Kidney epithelial cell (primary cell): Measurements from ENCODE around the gene SYTL3. TPM values are rescaled to one million over a fixed set of nuclear protein-coding genes. Genes with fewer than 3 reads are reported as not detected.
"Not testable (repeated sequence)": the region's sequence is repeated elsewhere in the genome, so short reads cannot be mapped to it uniquely, and the experiment has no call there.

Source experiments
- DNase-seq: peaks from one replicate; pipeline ENCODE4 v3.0.0-alpha.2; 2010; ENCODE audit warnings: low read depth
- H3K27me3 ChIP-seq: 2 replicates; pipeline ENCODE4 v1.6.0; 2011; ENCODE audit warnings: low read length; ENCODE audit not compliant: control insufficient read depth, insufficient read depth
- H3K36me3 ChIP-seq: 2 replicates; pipeline ENCODE4 v1.5.1; 2011; ENCODE audit warnings: low read length; ENCODE audit not compliant: control insufficient read depth, insufficient read depth
- H3K4me3 ChIP-seq: 2 replicates; pipeline ENCODE4 v1.5.1; 2011; ENCODE audit warnings: low read depth, mild to moderate bottlenecking, control low read depth, low read length
- total RNA-seq: library from RNA; depleted of rRNA; stranded (reverse); fragments of >200 nt; gene quantifications from 2 replicates; pipeline ENCODE4 v1.2.3, GENCODE V29; 2015
- TF ChIP-seq, protein P1 (sequence below): IDR thresholded peaks from 2 replicates; pipeline ENCODE4 v1.5.1; 2011; ENCODE audit warnings: mild to moderate bottlenecking, moderate library complexity, low read length, control low read depth, inconsistent platforms; ENCODE audit not compliant: insufficient read depth, poor library complexity, severe bottlenecking

The SYTL3 gene
- total RNA-seq, 1 donor from 2014 or later, result 3.6 TPM

DNA sequence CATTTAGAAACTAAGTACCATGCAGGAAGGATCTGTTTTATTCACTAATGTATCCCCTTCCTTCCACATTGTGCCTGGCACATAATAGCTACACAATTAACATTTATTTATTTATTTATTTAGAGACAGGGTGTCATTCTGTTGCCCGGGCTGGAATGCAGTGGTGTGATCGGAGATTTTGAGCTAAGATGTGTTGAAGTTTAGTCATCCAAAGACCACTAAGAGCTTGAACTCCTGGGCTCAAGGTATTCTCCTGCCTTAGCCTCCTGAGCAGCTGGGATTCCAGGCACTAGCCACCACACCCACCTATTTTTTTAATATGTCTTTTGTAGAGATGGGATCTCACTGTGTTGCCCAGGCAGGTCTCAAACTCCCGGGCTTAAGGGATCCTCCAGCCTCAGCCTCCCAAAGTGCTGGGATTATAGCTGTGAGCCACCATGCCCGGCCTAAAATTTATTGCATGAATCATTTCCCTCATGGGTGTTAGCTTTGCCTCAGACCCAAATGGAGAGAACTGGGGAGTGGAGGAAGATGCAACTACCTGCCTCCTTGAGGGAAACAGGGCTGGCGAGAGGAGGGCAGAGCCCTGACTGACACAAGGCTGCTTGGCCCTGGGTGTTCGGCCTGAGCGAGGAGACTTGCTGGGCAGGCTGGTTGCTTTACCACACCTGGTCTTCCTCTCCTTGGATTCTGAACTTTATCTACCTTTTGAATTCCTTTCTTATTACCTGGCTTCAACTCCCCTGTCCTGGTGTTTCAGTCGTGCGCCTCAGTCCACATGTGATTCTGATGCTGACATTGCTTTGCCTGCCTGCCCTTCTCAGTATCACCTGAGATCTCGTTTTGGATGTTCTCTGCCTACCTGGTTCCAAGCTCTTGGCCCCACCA lies 3.6 kb upstream of the SYTL3 start:
- no peak overlapping the region for H3K4me3 ChIP-seq
- H3K27me3 ChIP-seq, result no peaks in the 10 kb centered on the region
- TF ChIP-seq, protein P1, sequence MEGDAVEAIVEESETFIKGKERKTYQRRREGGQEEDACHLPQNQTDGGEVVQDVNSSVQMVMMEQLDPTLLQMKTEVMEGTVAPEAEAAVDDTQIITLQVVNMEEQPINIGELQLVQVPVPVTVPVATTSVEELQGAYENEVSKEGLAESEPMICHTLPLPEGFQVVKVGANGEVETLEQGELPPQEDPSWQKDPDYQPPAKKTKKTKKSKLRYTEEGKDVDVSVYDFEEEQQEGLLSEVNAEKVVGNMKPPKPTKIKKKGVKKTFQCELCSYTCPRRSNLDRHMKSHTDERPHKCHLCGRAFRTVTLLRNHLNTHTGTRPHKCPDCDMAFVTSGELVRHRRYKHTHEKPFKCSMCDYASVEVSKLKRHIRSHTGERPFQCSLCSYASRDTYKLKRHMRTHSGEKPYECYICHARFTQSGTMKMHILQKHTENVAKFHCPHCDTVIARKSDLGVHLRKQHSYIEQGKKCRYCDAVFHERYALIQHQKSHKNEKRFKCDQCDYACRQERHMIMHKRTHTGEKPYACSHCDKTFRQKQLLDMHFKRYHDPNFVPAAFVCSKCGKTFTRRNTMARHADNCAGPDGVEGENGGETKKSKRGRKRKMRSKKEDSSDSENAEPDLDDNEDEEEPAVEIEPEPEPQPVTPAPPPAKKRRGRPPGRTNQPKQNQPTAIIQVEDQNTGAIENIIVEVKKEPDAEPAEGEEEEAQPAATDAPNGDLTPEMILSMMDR, result no peak
- no peaks in the 10 kb centered on the region for H3K36me3 ChIP-seq
- no peak for DNase-seq

GRCh38 chr6:158647501-158647900 lies 2.4 kb upstream of the SYTL3 start:
- TF ChIP-seq, protein P1, result no peak
- H3K4me3 ChIP-seq, result no peak overlapping the region
- no peak for DNase-seq
- H3K36me3 ChIP-seq, result no peaks in the 10 kb centered on the region
- H3K27me3 ChIP-seq, result no peaks in the 10 kb centered on the region

- no peaks in the 10 kb centered on the region for H3K36me3 ChIP-seq
- H3K4me3 ChIP-seq, result no peak overlapping the region
- TF ChIP-seq, protein P1, result no peak
- DNase-seq, result no peak
- no peaks in the 10 kb centered on the region for H3K27me3 ChIP-seq
Observed at GRCh38 chr6:158648682-158649131, 1.1 kb upstream of the SYTL3 start.

DNA sequence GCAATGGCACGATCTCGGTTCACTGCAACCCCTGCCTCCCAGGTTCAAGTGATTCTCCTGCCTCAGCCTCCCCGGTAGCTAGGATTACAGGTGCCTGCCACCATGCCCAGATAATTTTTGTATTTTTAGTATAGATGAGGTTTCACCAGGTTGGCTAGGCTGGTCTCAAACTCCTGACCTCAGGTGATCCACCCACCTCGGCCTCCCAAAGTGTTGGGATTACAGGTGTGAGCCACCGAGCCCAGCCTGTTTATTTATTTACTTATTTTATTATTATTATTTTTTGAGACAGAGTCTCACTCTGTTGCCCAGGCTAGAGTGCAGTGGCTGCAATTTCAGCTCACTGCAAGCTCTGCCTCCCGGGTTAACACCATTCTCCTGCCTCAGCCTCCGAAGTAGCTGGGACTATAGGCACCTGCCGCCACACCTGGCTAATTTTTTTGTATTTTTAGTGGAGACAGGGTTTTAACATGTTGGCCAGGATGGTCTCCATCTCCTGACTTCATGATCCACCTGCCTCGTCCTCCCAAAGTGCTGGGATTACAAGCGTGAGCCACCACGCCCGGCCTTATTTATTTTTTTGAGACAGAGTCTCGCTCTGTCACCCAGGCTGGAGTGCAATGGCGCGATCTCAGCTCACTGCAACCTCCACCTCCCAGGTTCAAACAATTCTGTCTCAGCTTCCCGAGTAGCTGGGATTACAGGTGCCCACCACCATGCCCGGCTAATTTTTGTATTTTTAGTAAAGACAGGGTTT lies 2.3 kb downstream of the SYTL3 start:
- not testable (repeated sequence) for DNase-seq, H3K27me3 ChIP-seq, H3K4me3 ChIP-seq, H3K36me3 ChIP-seq

GRCh38 chr6:158653577-158654354 lies 3.9 kb downstream of the SYTL3 start:
- TF ChIP-seq, protein P1, result no peak
- DNase-seq, result no peak

GRCh38 chr6:158654498-158654897 lies 4.6 kb downstream of the SYTL3 start:
- Histone ChIP-seq H3K4me3 (no peak overlapping the region), H3K36me3 (no peaks in the 10 kb centered on the region), H3K27me3 (no peaks in the 10 kb centered on the region)
- TF ChIP-seq, protein P1, result no peak
- no peak for DNase-seq

More at GRCh38 chr6:158653577-158654354, 3.9 kb downstream of the SYTL3 start:
- Histone ChIP-seq H3K36me3 (no peaks in the 10 kb centered on the region), H3K27me3 (no peaks in the 10 kb centered on the region), H3K4me3 (no peak overlapping the region)
